B cell (primary cell): Measurements from ENCODE around the gene CDC20B. TPM values are rescaled to one million over a fixed set of nuclear protein-coding genes. Genes with fewer than 3 reads are reported as not detected.

Source experiments
- ATAC-seq: fragments of 200-7000 bp; cut with Tn5 transposase; one replicate; pipeline ENCODE4 v1.10.0; 2021; ENCODE audit warnings: low read depth, mild to moderate bottlenecking, moderate number of reproducible peaks, moderate library complexity
- CTCF ChIA-PET: fragments of 350-600 bp; sonication (Branson Sonifier 250); formaldehyde crosslinking; loops from one replicate; lab custom pipeline; 2021; ENCODE audit warnings: antibody characterized with exemption, inconsistent platforms; lab: Charles Lee
- POLR2A ChIA-PET: fragments of 350-600 bp; sonication (Branson Sonifier 250); formaldehyde crosslinking; loops from one replicate; lab custom pipeline; 2021; ENCODE audit warnings: antibody characterized with exemption; lab: Charles Lee
- DNase-seq: peaks from one replicate; pipeline ENCODE4 v3.0.0; 2013
- H2AFZ ChIP-seq: 2 replicates; pipeline ENCODE4 v1.6.1; 2012; ENCODE audit warnings: mild to moderate bottlenecking, low read depth, low read length; ENCODE audit not compliant: insufficient read depth, poor library complexity, severe bottlenecking
- H3K27ac ChIP-seq, 2 donors: 1 replicate in 1 of 2; 2 replicates in 1 of 2; pipeline ENCODE4 v1.5.1; 2012 to 2013; ENCODE audit warnings: low read length in 2 of 2, mild to moderate bottlenecking in 2 of 2, moderate library complexity in 1 of 2
- H3K27me3 ChIP-seq, 4 experiments: fragments of 200-600 bp in 1 of 4; sonication (generic) in 1 of 4; replicated peaks in 1 of 4; 1 replicate in 2 of 4; 2 replicates in 2 of 4; pipeline versions ENCODE4 v1.6.1 to v1.7.0; 2013 to 2016; ENCODE audit warnings: low read length in 3 of 4, mild to moderate bottlenecking in 2 of 4, mixed read lengths in 1 of 4, moderate library complexity in 1 of 4; ENCODE audit not compliant: insufficient read depth in 4 of 4, control insufficient read depth in 3 of 4; ENCODE audit errors: control extremely low read depth in 1 of 4
- H3K36me3 ChIP-seq, 2 experiments: replicated peaks in 1 of 2; 1 replicate in 1 of 2; 2 replicates in 1 of 2; pipeline versions ENCODE4 v1.6.1 to v1.7.1; 2013; ENCODE audit warnings: low read length in 1 of 2; ENCODE audit not compliant: insufficient read depth in 2 of 2, control insufficient read depth in 1 of 2; ENCODE audit errors: control extremely low read depth in 1 of 2, extremely low read depth in 1 of 2
- H3K4me1 ChIP-seq, 2 donors: fragments of 200-600 bp in 1 of 2; sonication (generic) in 1 of 2; 1 replicate in 1 of 2; 2 replicates in 1 of 2; pipeline versions ENCODE4 v1.5.1 to v1.6.1; 2013 to 2017; ENCODE audit warnings: low read length in 2 of 2; ENCODE audit not compliant: control insufficient read depth in 2 of 2, insufficient read depth in 2 of 2
- H3K4me2 ChIP-seq: replicated peaks from 2 replicates; pipeline ENCODE3; 2012; ENCODE audit warnings: mild to moderate bottlenecking, low read depth, low read length; ENCODE audit not compliant: poor library complexity, severe bottlenecking
- H3K4me3 ChIP-seq, 5 experiments: fragments of 200-600 bp in 1 of 5; sonication (generic) in 1 of 5; 1 replicate in 3 of 5; 2 replicates in 2 of 5; pipeline versions ENCODE4 v1.5.1 to v1.7.0; 2011 to 2016; ENCODE audit warnings: low read length in 4 of 5, mild to moderate bottlenecking in 4 of 5, low read depth in 2 of 5, control low read depth in 1 of 5, moderate library complexity in 1 of 5; ENCODE audit not compliant: insufficient read depth in 1 of 5; ENCODE audit errors: control extremely low read depth in 1 of 5, extremely low read depth in 1 of 5
- H3K79me2 ChIP-seq: fragments of 200-600 bp; sonication (generic); one replicate; pipeline ENCODE4 v1.6.0; 2016; ENCODE audit warnings: low read length; ENCODE audit not compliant: control insufficient read depth, insufficient read depth
- H3K9ac ChIP-seq: fragments of 200-600 bp; sonication (generic); 2 replicates; pipeline ENCODE4 v1.6.1; 2017; ENCODE audit warnings: mild to moderate bottlenecking, low read length, moderate library complexity
- H3K9me3 ChIP-seq, 3 donors: one replicate each; pipeline versions ENCODE4 v1.6.1 to v1.7.1; 2013; ENCODE audit warnings: low read length in 2 of 3; ENCODE audit not compliant: control insufficient read depth in 2 of 3, insufficient read depth in 1 of 3; ENCODE audit errors: control extremely low read depth in 1 of 3
- H4K20me1 ChIP-seq: 2 replicates; pipeline ENCODE4 v1.6.0; 2012; ENCODE audit warnings: mild to moderate bottlenecking, low read length; ENCODE audit not compliant: insufficient read depth, control insufficient read depth, poor library complexity, severe bottlenecking
- H3K27ac Mint-ChIP-seq: one replicate; pipeline ENCODE4 v1.8.0; 2021; ENCODE audit warnings: mixed read lengths
- H3K27me3 Mint-ChIP-seq: one replicate; pipeline ENCODE4 v1.8.0; 2021; ENCODE audit warnings: mixed read lengths
- H3K4me1 Mint-ChIP-seq: one replicate; pipeline ENCODE4 v1.8.0; 2021; ENCODE audit warnings: mixed read lengths
- H3K4me3 Mint-ChIP-seq: one replicate; pipeline ENCODE4 v1.8.0; 2021; ENCODE audit warnings: mixed read lengths
- H3K9me3 Mint-ChIP-seq: one replicate; pipeline ENCODE4 v1.8.0; 2022; ENCODE audit warnings: mixed read lengths; ENCODE audit not compliant: insufficient read depth
- CTCF ChIP-seq: fragments of 200-600 bp; IDR thresholded peaks from one replicate; pipeline ENCODE4 v1.8.0; 2022; ENCODE audit warnings: antibody characterized with exemption, mild to moderate bottlenecking
- EZH2 ChIP-seq: IDR thresholded peaks from 2 replicates; pipeline ENCODE4 v1.6.1; 2012; ENCODE audit warnings: borderline replicate concordance, low read depth, mild to moderate bottlenecking, moderate library complexity, low read length; ENCODE audit not compliant: insufficient read depth, poor library complexity, severe bottlenecking
- WGBS: methylation state at CpG from one replicate; pipeline ENCODE4 v1.1.5; 2013; ENCODE audit warnings: missing lambda C conversion rate; ENCODE audit not compliant: insufficient coverage; 5-methylcytosine and 5-hydroxymethylcytosine counted together
- intact Hi-C: fragments of 100-400 bp; cut with micrococcal nuclease; formaldehyde crosslinking; loops from one replicate; pipeline ENCODE4 v1.10.0; 2022
- polyA plus RNA-seq: library from polyadenylated mRNA; depleted of rRNA; stranded (reverse); fragments of >200 nt; gene quantifications from 2 replicates; pipeline ENCODE4 v1.2.3, GENCODE V29; 2012
- total RNA-seq, 2 donors: library from RNA; stranded (reverse); fragments of 120-200 nt in 1 of 2; gene quantifications; 1 replicate in 1 of 2; 2 replicates in 1 of 2; pipeline versions ENCODE4 v1.2.3 to v1.2.4, GENCODE V29; 2013 to 2022

The CDC20B gene
- total and polyA plus RNA-seq, 2 donors (not counting 1 experiment from before 2014, with no cell fraction given): 0.09 TPM; not detected in 1

GRCh38 chr5:55180016-55180415 is 7.0 kb upstream of the CDC20B start:
- Mint-ChIP-seq H3K27ac (no peak overlapping the region), H3K9me3 (peaks cover 6% of the 10 kb centered on the region), H3K4me1 (peaks cover 18% of the 10 kb centered on the region), H3K27me3 (peaks cover 63% of the 10 kb centered on the region), H3K4me3 (no peak overlapping the region)
- no peak overlapping the region for H2AFZ ChIP-seq
- no peak overlapping the region for H3K4me3 ChIP-seq
- intact Hi-C loops: no loop called here
- DNase-seq (no peak), ATAC-seq (no peak)
- TF ChIP-seq CTCF (no peak), EZH2 (no peak)
- H3K9ac ChIP-seq: no peak overlapping the region
- WGBS: no CpG with 5 or more reads among the region's 1 CpG
- H3K36me3 ChIP-seq: no peaks in the 10 kb centered on the region
- CTCF ChIA-PET: no interaction called here
- H3K79me2 ChIP-seq: no peaks in the 10 kb centered on the region
- peaks cover 0 to 12% (median 5%) of the 10 kb centered on the region in 3 donors for H3K9me3 ChIP-seq
- no peaks in the 10 kb centered on the region for H4K20me1 ChIP-seq
- no peak overlapping the region for H3K27ac ChIP-seq
- H3K4me2 ChIP-seq: no peak overlapping the region
- H3K4me1 ChIP-seq: peaks cover 16 to 20% of the 10 kb centered on the region in 2 donors
- POLR2A ChIA-PET: no interaction called here
- H3K27me3 ChIP-seq: peaks cover 3 to 56% (median 47%) of the 10 kb centered on the region in 4 experiments

- Histone ChIP-seq H3K4me1 (peaks cover 32 to 37% of the 10 kb centered on the region in 2 donors), H3K9ac (peak overlapping the region; percentile 40), H3K9me3 (peaks cover 0 to 12% (median 5%) of the 10 kb centered on the region in 3 donors), H2AFZ (no peak overlapping the region), H3K4me3 (peak overlapping the region in 1 of 5 experiments; percentile 45), H3K27ac (no peak overlapping the region), H3K36me3 (no peaks in the 10 kb centered on the region), H3K27me3 (peaks cover 3 to 66% (median 61%) of the 10 kb centered on the region in 4 experiments), H4K20me1 (no peaks in the 10 kb centered on the region), H3K4me2 (peak overlapping the region; percentile 73), H3K79me2 (no peaks in the 10 kb centered on the region)
- Mint-ChIP-seq H3K9me3 (peaks cover 2% of the 10 kb centered on the region), H3K4me1 (peaks cover 33% of the 10 kb centered on the region), H3K27ac (no peak overlapping the region), H3K4me3 (peak overlapping the region; percentile 64), H3K27me3 (peaks cover 68% of the 10 kb centered on the region)
- ATAC-seq (no peak), DNase-seq (peak; percentile 54)
- intact Hi-C loops: no loop called here
- no peak for TF ChIP-seq EZH2
- no peak for TF ChIP-seq CTCF
- CTCF ChIA-PET: no interaction called here
- POLR2A ChIA-PET: no interaction called here
- no CpG with 5 or more reads among the region's 2 CpGs for WGBS
Observed at GRCh38 chr5:55177078-55177477, 4.1 kb upstream of the CDC20B start.
